ENCODE data around the gene MAML2. TPM values are rescaled to one million over a fixed set of nuclear protein-coding genes. Genes with fewer than 3 reads are reported as not detected.

Gene MAML2
- total RNA-seq, 4 donors from 2014 or later: 19.0 to 36.4 (median 31.4) TPM

- Histone ChIP-seq H3K27ac (peak overlapping the region in 2 of 3 donors; percentile 43 to 80), H3K4me1 (peaks cover 27 to 41% of the 10 kb centered on the region in 2 donors), H3K27me3 (no peaks in the 10 kb centered on the region), H3K4me3 (replicated peaks in 1 of 3) (no peak overlapping the region), H3K36me3 (no peaks in the 10 kb centered on the region), H3K9me3 (no peaks in the 10 kb centered on the region)
- DNase-seq: no peak
- 99% methylated on average over 2 of the region's 2 CpGs for WGBS, 2 donors
- no peak for TF ChIP-seq POLR2A (IDR thresholded peaks at IDR 0.05)
- TF ChIP-seq CTCF (IDR thresholded peaks at IDR 0.05): no peak
- intact Hi-C loops (cut with DNase I): loop anchor here (5.0 kb wide), 1 partner anchor 286 kb away; the partner anchor contains the start of gene MAML2
Observed at GRCh38 chr11:96056576-96056975, 286.4 kb downstream of the MAML2 start.

GRCh38 chr11:96055706-96056387 lies 287.1 kb downstream of the MAML2 start:
- H3K36me3 ChIP-seq: no peaks in the 10 kb centered on the region
- intact Hi-C loops (cut with DNase I): loop anchor here (5.0 kb wide), 1 partner anchor 286 kb away; the partner anchor contains the start of gene MAML2
- no peaks in the 10 kb centered on the region for H3K27me3 ChIP-seq
- 90% methylated on average over 3 of the region's 3 CpGs for WGBS, 2 donors
- H3K4me3 ChIP-seq (replicated peaks in 1 of 3): no peak overlapping the region
- peak overlapping the region in 1 of 3 donors; percentile 14 for H3K27ac ChIP-seq
- DNase-seq: peak; percentile 16 to 31
- no peaks in the 10 kb centered on the region for H3K9me3 ChIP-seq
- peaks cover 27 to 34% of the 10 kb centered on the region in 2 donors for H3K4me1 ChIP-seq
- no peak for TF ChIP-seq CTCF (IDR thresholded peaks at IDR 0.05)

GRCh38 chr11:96054870-96055705 lies 287.9 kb downstream of the MAML2 start:
- no peak for DNase-seq
- peak overlapping the region in 1 of 3 donors; percentile 7 for H3K27ac ChIP-seq
- H3K4me3 ChIP-seq (replicated peaks in 1 of 3): no peak overlapping the region
- no peaks in the 10 kb centered on the region for H3K9me3 ChIP-seq
- 48 to 61% methylated on average over 2 of the region's 2 CpGs for WGBS, 2 donors
- H3K4me1 ChIP-seq: peaks cover 22 to 28% of the 10 kb centered on the region in 2 donors
- no peaks in the 10 kb centered on the region for H3K36me3 ChIP-seq
- intact Hi-C loops (cut with DNase I): loop anchor here (5.0 kb wide), 1 partner anchor 287 kb away; the partner anchor contains the start of gene MAML2
- no peaks in the 10 kb centered on the region for H3K27me3 ChIP-seq
- TF ChIP-seq POLR2A (IDR thresholded peaks at IDR 0.05): no peak
- TF ChIP-seq CTCF (IDR thresholded peaks at IDR 0.05): peak in 5 of 6 experiments; percentile 16 to 83 (median 71)

- H3K9me3 ChIP-seq: no peaks in the 10 kb centered on the region
- TF ChIP-seq CTCF (IDR thresholded peaks at IDR 0.05): no peak
- TF ChIP-seq POLR2A (IDR thresholded peaks at IDR 0.05): no peak
- no peak overlapping the region for H3K27ac ChIP-seq
- 67 to 86% methylated on average over 2 of the region's 2 CpGs for WGBS, 2 donors
- H3K4me1 ChIP-seq: peaks cover 21 to 28% of the 10 kb centered on the region in 2 donors
- intact Hi-C loops (cut with DNase I): no loop called here
- no peaks in the 10 kb centered on the region for H3K27me3 ChIP-seq
- DNase-seq: no peak
- no peaks in the 10 kb centered on the region for H3K36me3 ChIP-seq
- no peak overlapping the region for H3K4me3 ChIP-seq (replicated peaks in 1 of 3)
Observed at GRCh38 chr11:96052921-96053651, 289.9 kb downstream of the MAML2 start.
